Right ventricle myocardium inferior (tissue), 1 donor: ENCODE results near the gene PANX1. TPM values are rescaled to one million over a fixed set of nuclear protein-coding genes. Genes with fewer than 3 reads are reported as not detected.

ENCODE experiments used
- ATAC-seq: fragments of 200-7000 bp; cut with Tn5 transposase; one replicate; pipeline ENCODE4 v1.9.1; 2020; ENCODE audit warnings: mild to moderate bottlenecking, moderate library complexity
- DNase-seq: peaks from one replicate; pipeline ENCODE4 v3.0.0; 2021; ENCODE audit errors: missing footprints
- intact Hi-C: fragments of 100-400 bp; cut with DNase I; formaldehyde crosslinking; loops from one replicate; pipeline ENCODE4 v1.11.0; 2022
- total RNA-seq: library from RNA; stranded (reverse); fragmentation: NEBNext Ultra II Directional; extraction: Animal tissue kit (Norgen Biotek cat#: 25700); gene quantifications from one replicate; pipeline ENCODE4 v1.2.1, GENCODE V29; 2021
- donor health status: DM: no; HTN: yes; CAD: no; lungs with severe emphysema.

Gene PANX1
- total RNA-seq, 1 donor from 2014 or later = 27.2 TPM

DNA sequence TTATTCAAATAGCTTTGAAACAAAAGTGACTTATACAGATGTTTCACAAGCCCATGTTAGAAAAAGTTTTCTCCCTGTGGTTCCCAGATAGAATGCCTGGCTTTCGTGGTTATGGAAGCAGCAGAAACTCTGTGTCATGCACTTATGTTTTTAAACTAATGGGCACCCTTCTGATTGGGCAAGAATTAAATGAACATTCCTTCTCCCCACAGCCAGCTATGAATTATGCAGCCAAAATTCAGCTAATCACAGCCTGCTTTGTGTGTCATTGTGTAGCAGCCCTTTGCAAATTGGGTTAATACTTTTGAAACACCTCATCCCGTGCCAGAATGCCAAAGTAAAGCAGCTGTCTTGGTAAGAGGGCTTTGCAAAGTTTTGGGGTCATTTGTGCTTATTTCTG lies 46.9 kb downstream of the PANX1 start:
- DNase-seq = no peak
- intact Hi-C loops = no loop called here
- no peak for ATAC-seq

DNA sequence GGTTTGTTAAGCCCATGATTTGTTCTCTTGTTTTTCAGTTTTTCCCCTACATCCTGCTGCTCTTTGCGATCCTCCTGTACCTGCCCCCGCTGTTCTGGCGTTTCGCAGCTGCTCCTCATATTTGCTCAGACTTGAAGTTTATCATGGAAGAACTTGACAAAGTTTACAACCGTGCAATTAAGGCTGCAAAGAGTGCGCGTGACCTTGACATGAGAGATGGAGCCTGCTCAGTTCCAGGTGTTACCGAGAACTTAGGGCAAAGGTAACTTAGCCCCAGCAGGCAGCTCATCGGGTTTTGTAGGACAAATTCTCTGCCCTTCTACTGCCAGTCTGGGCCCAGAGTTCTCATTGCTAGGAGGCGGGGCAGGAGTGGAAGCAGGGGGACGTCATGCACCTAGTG lies 49.7 kb downstream of the PANX1 start:
- no peak for DNase-seq
- intact Hi-C loops = no loop called here
- ATAC-seq = no peak

DNA sequence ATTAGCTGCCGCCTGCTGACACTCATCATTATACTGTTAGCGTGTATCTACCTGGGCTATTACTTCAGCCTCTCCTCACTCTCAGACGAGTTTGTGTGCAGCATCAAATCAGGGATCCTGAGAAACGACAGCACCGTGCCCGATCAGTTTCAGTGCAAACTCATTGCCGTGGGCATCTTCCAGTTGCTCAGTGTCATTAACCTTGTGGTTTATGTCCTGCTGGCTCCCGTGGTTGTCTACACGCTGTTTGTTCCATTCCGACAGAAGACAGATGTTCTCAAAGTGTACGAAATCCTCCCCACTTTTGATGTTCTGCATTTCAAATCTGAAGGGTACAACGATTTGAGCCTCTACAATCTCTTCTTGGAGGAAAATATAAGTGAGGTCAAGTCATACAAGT lies 51.1 kb downstream of the PANX1 start:
- no peak for ATAC-seq
- no peak for DNase-seq
- intact Hi-C loops = loop anchor here (10.0 kb wide), 3 partner anchors 95 to 325 kb away; no protein-coding TSS in a partner anchor

DNA sequence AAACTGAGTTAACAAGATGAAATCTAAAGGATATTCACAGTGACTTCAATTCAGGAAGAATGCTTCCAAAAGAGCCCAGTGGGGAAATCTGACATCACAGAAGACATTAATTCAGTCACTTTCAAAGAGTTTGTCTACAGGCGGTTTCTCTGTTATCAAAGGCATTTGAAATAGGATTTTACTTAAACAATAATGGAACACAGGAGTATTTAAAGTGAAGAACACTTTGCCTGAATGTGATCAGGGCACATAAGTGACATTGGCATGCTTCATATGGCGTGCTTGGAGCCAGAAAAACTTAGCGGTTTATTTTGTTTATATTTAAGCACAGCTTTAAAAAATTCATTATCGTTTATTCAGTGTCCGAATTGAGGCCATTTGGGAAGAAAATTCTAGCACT lies 52.9 kb downstream of the PANX1 start:
- ATAC-seq = no peak
- DNase-seq = no peak
- intact Hi-C loops = loop anchor here (10.0 kb wide), 3 partner anchors 93 to 323 kb away; no protein-coding TSS in a partner anchor

DNA sequence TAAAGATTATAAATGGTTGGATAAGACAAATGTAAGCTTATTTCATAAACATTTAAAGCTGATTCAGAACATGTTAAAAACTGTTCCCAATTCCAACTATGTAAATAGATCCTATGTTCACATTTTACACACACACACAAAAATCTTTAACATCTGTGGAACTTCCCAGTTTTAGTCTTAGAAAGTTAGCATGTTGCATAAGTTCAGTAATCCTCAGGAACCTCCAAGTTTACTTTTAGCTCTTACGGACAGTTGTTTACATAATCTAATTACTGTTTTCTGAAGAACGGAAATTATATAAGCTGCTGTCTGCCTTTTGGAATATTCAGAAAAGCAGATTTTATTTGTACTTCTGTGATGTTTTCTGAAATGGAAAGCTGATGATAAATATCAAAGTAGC lies 53.3 kb downstream of the PANX1 start:
- intact Hi-C loops = loop anchor here (10.0 kb wide), 3 partner anchors 93 to 323 kb away; no protein-coding TSS in a partner anchor
- no peak for DNase-seq
- ATAC-seq = no peak

DNA sequence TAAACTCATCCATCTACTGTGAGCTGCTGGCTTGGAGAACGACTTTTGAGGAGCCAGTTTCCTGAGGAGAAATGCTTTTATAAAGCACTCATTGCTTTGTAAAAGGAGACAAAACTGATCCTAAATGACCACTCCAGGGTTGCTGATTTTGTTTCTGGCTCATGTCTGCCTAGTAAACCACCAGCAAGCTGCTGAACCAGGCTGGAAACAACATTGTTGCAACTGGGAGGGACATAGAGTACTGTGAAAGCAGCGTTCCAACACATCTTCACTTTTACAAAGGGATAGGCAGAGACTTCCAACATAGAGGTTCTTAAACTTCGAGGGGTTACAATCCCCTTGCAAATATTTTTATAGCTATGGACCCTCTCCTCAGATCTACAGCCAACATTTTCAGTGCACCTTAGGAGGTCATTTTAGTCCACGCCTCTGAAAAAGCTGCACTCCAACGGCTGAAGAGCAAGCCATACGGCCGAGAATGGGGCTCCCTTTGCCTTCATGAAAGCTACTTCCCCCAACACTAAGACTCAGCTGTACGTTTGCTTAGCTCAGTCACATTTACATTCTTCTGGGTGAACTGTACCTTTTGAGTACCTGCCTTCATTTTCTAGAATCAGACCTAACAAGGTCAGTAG lies 54.7 kb downstream of the PANX1 start:
- intact Hi-C loops = loop anchor here (10.0 kb wide), 3 partner anchors 91 to 321 kb away; no protein-coding TSS in a partner anchor
- no peak for DNase-seq

DNA sequence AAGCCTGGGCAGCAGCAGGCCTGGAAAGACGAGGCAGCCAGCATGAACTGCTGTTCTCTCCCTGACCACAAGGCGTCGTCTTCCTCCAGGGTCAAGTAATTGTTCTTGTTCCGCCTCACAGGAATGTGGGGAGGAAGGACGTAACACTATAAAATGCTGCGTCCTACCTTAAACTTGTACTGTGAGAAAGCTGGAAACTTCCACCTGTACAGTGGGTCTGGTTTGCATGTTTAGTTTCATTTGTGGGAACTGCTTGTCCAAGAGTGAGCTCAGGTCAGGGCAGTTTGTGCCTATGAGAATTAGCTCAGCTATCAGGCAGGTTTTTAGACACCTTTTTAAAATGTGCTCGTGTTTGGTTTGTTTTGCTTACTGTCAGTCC lies 55.2 kb downstream of the PANX1 start:
- intact Hi-C loops = loop anchor here (10.0 kb wide), 3 partner anchors 91 to 321 kb away; no protein-coding TSS in a partner anchor
- peak; percentile 70 for ATAC-seq
- no peak for DNase-seq

More for the DNA sequence above, 54.7 kb downstream of the PANX1 start:
- ATAC-seq = no peak

DNA sequence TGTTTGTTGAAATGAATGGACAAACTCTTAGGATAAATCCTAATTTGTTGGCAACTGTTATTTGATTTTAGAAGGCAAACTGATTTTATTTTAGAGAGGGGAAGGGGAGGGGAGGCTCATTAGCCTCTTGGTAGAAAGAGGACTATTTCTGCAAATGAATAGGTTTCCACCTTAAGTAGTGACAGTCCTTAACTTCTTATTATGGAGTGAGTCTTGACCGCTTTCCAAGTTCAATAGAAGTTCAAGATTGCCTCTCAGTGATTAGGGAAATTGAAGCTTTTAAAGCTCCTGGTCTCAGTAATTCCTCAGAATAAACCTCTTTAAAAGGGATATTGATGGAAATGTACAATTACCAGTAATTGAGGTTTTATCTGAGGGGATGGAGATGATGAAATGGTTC lies 55.7 kb downstream of the PANX1 start:
- intact Hi-C loops = loop anchor here (10.0 kb wide), 3 partner anchors 90 to 320 kb away; no protein-coding TSS in a partner anchor
- ATAC-seq = no peak
- no peak for DNase-seq

DNA sequence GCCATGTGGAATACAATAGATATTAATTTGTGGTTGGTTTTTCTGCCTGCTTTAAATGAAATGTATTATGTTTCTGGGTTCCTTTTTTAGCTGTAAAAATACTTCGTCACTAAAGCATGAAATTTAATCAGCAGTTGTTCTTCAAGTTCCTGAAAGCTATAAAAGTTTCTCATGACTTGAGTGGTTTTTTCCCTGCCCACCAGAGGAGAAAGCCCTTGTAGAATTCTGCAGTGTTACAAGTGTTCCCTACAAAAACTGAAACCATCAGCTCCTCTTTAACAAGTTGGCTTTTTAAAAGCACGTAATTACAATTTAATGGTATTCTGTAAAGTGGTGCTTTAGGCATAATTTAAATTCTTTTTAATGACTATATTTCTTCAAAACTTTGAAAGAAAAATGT lies 56.2 kb downstream of the PANX1 start:
- intact Hi-C loops = loop anchor here (10.0 kb wide), 3 partner anchors 90 to 320 kb away; no protein-coding TSS in a partner anchor
- DNase-seq (no peak), ATAC-seq (no peak)

DNA sequence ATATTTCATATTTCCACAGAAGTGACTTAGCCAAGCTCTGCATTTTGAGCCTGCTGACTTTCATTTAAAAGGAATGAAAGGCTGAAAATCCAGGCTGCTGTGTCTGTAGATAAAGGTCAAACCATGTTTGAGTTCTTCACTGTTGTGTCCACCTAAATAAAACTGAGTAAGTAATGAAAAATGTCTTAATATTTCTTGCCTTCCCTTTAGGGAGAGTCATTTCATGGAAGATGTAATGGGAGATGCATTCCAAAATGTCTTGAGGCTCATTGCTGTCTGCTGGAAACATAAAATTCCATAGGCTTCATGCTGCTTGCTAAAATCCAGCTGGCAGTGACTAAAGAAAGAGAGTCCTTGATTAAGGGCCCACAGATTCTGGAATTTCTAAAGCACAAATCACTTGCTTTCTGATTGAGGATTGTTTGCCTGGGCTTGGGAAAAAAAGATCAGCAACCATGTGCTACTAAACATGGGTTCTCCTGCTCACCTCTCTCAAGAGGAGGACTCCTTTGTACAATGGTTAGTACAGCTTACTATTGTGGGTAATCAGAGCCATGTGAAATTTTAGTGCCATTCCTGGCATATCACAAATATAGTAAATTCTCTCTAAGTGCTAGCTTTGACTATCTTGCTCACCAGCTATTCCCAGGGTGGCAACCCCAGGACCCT lies 56.9 kb downstream of the PANX1 start:
- intact Hi-C loops = loop anchor here (10.0 kb wide), 3 partner anchors 89 to 319 kb away; no protein-coding TSS in a partner anchor
- ATAC-seq = no peak
- no peak for DNase-seq

DNA sequence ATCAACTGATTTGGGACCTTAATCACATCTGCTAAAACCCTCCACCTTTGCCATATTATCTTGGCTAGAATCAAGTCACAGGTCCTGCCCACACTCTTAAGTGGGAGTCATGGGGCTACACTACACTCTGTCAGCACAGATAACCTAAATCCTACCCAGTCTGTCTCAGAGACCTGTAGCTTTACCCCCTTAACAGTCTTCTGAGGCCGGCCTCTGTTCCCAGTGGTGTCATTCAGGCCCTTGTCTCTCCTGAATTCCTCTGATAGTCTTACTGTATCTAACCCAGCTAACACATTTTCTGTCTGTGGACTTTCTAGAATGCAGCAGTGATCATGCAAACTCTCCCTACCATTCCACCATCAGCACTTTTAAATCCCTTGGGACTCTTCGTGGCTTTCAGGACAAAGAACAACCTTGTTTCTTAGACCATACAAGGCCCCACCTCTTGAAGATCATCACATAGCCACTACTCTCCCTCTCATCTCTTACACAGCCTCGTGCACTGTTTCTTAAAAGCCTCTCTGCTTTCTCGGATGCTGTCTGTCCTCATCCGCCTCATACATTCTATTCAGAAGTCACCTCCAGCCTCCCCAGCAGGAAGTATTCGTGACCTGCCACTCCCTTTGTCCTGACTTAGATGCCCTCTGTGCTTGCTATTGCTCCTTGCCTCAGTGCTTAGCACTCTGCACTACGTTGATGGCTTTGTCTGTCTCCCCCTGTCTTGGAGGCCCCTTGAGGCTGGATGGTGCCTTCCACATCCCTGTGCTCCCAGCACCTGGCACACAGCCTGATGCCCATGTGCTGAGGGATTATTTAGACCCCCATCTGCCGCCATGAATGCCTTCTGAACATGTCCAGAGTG lies 57.9 kb downstream of the PANX1 start:
- DNase-seq (no peak), ATAC-seq (no peak)
- intact Hi-C loops = loop anchor here (10.0 kb wide), 3 partner anchors 88 to 318 kb away; no protein-coding TSS in a partner anchor

DNA sequence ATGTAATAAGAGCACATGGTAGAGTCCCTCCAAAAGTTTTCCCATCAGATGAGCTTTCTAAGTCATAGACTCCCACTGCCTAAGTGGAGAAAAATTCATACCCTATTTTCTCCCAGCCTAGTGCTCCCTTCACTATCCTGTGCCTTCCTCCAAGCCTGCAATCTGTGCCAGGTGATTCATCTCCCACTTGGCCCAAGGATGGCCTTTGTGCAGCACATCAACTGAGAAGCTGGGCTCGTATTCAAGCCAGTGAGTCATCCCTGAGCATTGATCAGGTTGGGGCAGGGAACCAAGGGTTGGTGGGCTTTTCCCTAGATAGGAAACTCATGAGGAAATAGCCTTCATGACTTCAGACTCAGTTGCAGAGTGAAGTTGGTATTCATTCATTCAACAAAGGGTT lies 64.6 kb downstream of the PANX1 start:
- DNase-seq (no peak), ATAC-seq (no peak)
- intact Hi-C loops = no loop called here

DNA sequence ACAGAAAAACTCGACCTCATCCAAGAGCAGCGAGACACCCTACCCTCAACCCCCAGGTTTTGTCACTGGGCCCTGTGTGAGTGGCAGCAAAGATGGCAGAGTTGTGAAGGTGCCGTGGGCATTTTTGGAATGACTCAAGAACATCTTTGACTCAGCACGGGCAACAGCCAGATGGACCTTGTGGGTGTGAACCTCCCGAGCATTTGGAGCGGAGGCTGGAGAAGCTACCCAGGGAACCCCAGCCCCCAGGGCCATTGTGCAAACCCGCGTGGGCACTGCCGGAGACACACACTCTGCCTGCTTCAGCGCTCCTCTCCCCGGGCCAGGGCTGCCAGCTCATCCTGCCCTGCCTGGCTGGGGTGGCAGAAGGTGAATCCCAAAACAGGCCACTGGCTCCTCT lies 66.1 kb downstream of the PANX1 start:
- intact Hi-C loops = no loop called here
- no peak for ATAC-seq
- no peak for DNase-seq

DNA sequence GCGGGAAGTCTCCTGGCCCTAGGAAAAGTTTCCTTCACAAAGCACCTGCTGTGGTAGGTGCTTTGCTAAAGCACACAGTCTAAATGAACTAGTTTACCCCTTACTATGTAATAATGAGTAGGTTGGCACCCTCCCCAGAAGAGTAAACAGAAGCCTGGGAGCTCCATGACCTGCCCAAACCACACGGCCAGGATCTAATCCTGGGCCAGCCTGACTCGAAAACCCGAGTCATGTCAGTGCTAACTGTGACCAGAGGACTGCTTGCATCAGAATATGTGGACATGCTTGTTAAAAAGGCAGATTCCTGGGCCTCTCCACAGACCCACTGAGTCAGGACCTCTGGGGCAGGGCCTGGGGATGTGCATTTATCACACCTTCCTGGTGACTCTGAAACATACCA lies 67.7 kb downstream of the PANX1 start:
- ATAC-seq = no peak
- intact Hi-C loops = no loop called here

DNA sequence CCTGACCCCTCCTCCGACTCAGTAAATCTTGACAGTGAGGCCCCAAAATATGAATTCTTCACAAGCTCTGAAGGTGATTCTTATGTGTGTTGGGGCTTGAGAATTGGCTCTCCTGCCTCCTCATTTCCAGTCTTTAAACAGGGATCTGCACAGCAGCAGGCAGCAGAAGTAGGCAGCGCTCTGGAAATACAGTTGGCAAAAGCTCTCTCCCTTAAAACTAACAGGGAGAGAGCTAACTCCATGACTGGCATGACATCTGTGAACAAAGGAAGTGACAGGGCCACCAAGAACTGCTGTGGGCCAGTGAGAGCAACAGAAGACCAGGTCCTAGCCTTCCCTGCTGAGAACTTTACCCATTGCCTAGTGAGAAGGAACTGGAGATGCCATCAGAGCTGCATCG lies 70.1 kb downstream of the PANX1 start:
- DNase-seq (no peak), ATAC-seq (no peak)
- intact Hi-C loops = no loop called here

More for the DNA sequence above, 67.7 kb downstream of the PANX1 start:
- no peak for DNase-seq

DNA sequence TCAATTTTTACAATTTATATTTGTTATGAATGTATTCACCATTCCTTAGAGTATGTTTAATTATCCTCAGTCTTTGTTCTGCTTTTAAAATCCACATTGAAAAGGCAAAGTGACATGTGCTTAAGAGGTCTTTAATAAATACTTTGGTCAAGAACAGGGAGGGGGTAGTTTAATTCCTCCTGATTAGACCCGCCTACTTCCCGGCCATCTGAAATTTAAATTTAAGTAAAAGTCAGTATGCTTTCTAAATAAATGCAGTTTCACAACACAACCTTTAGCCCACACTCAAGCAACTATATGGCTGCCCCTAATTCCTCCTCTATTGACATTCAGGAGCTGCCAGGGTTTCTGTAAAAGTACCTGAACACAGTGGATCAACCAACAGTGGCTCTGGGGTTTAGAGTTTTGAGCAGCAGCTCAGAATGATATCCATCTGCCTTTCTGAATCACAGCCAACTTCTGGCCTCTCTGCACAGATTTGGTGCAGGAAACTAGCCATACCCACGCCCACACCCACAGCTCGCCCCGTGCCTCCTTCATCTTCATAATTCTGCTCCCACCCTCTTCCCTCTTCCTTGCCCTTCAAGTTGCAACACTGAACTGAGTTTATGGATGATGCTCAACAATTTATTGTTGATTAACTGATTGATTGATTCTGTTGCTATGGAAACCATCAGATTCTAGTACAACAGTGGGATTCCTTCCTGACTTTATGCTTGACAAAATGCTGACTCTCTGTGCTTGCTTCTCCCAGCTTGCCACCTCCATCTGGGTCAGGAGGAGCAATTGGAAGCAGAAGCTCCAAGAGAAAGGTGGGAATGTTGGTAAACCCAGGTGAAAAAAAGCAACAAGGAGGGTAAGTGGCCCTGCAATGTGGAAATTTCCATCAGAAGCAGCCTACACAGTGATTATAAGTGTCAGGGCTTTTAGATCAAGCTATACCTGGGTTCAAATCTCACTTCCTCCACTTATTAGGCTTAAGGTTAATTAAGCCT lies 70.8 kb downstream of the PANX1 start:
- no peak for ATAC-seq
- DNase-seq = no peak
- intact Hi-C loops = no loop called here

DNA sequence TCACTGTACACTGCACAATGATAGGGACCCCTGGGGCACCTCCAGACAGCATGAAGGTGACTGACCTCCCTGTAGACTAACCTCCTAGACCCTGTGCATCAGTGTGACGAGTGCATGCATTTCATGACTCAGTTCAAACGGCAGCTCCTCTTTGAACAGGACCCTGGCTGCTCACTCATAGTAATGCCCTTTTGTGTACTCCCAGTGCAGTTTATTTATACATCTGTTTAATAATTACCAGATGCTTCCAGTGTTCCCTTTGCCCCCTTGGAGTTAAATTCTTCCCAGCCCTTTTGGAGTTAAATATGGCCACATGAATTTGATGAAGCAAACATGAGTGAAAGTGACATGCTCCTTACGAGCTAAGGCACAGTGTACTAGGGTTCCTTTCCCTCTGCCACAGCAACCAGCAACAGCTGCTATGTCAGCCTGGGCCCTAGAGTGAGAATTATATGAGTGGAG lies 72.4 kb downstream of the PANX1 start:
- no peak for ATAC-seq
- intact Hi-C loops = no loop called here
- no peak for DNase-seq

DNA sequence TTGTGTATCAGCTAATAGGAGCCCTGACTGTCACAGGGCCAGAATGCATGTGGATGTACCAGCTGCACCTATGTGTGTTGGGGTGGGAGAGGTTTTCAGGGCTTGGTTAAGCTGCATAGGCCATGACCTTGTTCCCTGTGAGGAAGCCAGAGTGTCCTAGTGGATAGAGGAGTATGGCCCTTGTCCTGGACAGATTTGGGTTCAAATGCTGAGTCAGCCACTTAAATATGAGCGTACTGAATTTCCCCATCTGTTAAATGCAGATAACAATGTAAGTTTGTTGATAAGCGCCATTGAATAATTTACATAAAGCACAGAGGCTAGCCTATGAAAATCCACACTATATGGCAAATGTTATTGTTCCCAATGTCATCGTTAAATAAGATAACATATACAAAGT lies 74.4 kb downstream of the PANX1 start:
- ATAC-seq (no peak), DNase-seq (no peak)
- intact Hi-C loops = no loop called here
